GM23338 (cell line): ENCODE data around the gene TLE1.
"Not testable (repeated sequence)": the region's sequence is repeated elsewhere in the genome, so short reads cannot be mapped to it uniquely, and the experiment has no call there.

ENCODE experiments used
- CREB1 ChIP-seq: fragments of 250-450 bp; sonication (Bioruptor Pico); IDR thresholded peaks from 2 replicates; pipeline ENCODE4 v1.5.0; 2020; ENCODE audit warnings: low read depth, mild to moderate bottlenecking, moderate library complexity
- EZH2 ChIP-seq: fragments of 200-600 bp; sonication (generic); IDR thresholded peaks from one replicate; pipeline ENCODE4 v1.8.0; 2017; ENCODE audit warnings: antibody characterized with exemption, mild to moderate bottlenecking, low read depth; ENCODE audit not compliant: unreplicated experiment
- EZH2phosphoT487 ChIP-seq: fragments of 200-600 bp; sonication (generic); IDR thresholded peaks from one replicate; pipeline ENCODE4 v1.8.1; 2018; ENCODE audit warnings: antibody characterized with exemption; ENCODE audit not compliant: unreplicated experiment
- JUNB ChIP-seq: IDR thresholded peaks from one replicate; pipeline ENCODE4 v1.6.1; 2016; ENCODE audit warnings: antibody characterized with exemption; ENCODE audit not compliant: unreplicated experiment
- POLR2AphosphoS5 ChIP-seq: IDR thresholded peaks from 2 replicates; pipeline ENCODE4 v1.6.1; 2016; ENCODE audit warnings: antibody characterized with exemption, low read depth
- TF ChIP-seq, protein P1 (sequence below), 2 experiments: fragments of 200-600 bp in 1 of 2; sonication (generic) in 1 of 2; conservative IDR thresholded peaks; 2 replicates each; pipeline versions ENCODE4 v1.5.1 to v1.6.1; 2016 to 2017; ENCODE audit warnings: antibody characterized with exemption in 2 of 2, low read depth in 2 of 2, mild to moderate bottlenecking in 2 of 2, moderate library complexity in 1 of 2
- TF ChIP-seq, protein P2 (sequence below): fragments of 250-450 bp; sonication (Bioruptor Pico); IDR thresholded peaks from 2 replicates; pipeline ENCODE4 v1.5.0; 2020; ENCODE audit warnings: mild to moderate bottlenecking, moderate library complexity
- TF ChIP-seq, protein P3 (sequence below): IDR thresholded peaks from one replicate; pipeline ENCODE4 v1.6.1; 2018; ENCODE audit warnings: antibody characterized with exemption; ENCODE audit not compliant: unreplicated experiment
- TF ChIP-seq, protein P4 (sequence below): IDR thresholded peaks from 2 replicates; pipeline ENCODE4 v1.6.1; 2016; ENCODE audit warnings: antibody characterized with exemption

DNA sequence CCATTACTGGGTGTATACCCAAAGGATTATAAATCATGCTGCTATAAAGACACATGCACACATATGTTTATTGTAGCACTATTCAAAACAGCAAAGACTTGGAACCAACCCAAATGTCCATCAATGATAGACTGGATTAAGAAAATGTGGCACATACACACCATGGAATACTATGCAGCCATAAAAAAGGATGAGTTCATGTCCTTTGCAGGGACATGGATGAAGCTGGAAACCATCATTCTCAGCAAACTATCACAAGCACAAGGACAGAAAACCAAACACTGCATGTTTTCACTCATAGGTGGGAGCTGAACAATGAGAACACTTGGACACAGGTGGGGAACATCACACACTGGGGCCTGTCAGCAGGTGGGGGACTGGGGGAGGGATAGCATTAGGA, 83.1 kb downstream of the TLE1 start:
- not testable (repeated sequence) for TF ChIP-seq POLR2AphosphoS5; EZH2; EZH2phosphoT487; JUNB; CREB1 (CRISPR knock-in tag)
- TF ChIP-seq, protein P1, sequence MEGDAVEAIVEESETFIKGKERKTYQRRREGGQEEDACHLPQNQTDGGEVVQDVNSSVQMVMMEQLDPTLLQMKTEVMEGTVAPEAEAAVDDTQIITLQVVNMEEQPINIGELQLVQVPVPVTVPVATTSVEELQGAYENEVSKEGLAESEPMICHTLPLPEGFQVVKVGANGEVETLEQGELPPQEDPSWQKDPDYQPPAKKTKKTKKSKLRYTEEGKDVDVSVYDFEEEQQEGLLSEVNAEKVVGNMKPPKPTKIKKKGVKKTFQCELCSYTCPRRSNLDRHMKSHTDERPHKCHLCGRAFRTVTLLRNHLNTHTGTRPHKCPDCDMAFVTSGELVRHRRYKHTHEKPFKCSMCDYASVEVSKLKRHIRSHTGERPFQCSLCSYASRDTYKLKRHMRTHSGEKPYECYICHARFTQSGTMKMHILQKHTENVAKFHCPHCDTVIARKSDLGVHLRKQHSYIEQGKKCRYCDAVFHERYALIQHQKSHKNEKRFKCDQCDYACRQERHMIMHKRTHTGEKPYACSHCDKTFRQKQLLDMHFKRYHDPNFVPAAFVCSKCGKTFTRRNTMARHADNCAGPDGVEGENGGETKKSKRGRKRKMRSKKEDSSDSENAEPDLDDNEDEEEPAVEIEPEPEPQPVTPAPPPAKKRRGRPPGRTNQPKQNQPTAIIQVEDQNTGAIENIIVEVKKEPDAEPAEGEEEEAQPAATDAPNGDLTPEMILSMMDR (conservative IDR thresholded peaks at IDR 0.05; ENCODE audit: low read depth in 2 of 2), result not testable (repeated sequence)
- TF ChIP-seq, protein P2, sequence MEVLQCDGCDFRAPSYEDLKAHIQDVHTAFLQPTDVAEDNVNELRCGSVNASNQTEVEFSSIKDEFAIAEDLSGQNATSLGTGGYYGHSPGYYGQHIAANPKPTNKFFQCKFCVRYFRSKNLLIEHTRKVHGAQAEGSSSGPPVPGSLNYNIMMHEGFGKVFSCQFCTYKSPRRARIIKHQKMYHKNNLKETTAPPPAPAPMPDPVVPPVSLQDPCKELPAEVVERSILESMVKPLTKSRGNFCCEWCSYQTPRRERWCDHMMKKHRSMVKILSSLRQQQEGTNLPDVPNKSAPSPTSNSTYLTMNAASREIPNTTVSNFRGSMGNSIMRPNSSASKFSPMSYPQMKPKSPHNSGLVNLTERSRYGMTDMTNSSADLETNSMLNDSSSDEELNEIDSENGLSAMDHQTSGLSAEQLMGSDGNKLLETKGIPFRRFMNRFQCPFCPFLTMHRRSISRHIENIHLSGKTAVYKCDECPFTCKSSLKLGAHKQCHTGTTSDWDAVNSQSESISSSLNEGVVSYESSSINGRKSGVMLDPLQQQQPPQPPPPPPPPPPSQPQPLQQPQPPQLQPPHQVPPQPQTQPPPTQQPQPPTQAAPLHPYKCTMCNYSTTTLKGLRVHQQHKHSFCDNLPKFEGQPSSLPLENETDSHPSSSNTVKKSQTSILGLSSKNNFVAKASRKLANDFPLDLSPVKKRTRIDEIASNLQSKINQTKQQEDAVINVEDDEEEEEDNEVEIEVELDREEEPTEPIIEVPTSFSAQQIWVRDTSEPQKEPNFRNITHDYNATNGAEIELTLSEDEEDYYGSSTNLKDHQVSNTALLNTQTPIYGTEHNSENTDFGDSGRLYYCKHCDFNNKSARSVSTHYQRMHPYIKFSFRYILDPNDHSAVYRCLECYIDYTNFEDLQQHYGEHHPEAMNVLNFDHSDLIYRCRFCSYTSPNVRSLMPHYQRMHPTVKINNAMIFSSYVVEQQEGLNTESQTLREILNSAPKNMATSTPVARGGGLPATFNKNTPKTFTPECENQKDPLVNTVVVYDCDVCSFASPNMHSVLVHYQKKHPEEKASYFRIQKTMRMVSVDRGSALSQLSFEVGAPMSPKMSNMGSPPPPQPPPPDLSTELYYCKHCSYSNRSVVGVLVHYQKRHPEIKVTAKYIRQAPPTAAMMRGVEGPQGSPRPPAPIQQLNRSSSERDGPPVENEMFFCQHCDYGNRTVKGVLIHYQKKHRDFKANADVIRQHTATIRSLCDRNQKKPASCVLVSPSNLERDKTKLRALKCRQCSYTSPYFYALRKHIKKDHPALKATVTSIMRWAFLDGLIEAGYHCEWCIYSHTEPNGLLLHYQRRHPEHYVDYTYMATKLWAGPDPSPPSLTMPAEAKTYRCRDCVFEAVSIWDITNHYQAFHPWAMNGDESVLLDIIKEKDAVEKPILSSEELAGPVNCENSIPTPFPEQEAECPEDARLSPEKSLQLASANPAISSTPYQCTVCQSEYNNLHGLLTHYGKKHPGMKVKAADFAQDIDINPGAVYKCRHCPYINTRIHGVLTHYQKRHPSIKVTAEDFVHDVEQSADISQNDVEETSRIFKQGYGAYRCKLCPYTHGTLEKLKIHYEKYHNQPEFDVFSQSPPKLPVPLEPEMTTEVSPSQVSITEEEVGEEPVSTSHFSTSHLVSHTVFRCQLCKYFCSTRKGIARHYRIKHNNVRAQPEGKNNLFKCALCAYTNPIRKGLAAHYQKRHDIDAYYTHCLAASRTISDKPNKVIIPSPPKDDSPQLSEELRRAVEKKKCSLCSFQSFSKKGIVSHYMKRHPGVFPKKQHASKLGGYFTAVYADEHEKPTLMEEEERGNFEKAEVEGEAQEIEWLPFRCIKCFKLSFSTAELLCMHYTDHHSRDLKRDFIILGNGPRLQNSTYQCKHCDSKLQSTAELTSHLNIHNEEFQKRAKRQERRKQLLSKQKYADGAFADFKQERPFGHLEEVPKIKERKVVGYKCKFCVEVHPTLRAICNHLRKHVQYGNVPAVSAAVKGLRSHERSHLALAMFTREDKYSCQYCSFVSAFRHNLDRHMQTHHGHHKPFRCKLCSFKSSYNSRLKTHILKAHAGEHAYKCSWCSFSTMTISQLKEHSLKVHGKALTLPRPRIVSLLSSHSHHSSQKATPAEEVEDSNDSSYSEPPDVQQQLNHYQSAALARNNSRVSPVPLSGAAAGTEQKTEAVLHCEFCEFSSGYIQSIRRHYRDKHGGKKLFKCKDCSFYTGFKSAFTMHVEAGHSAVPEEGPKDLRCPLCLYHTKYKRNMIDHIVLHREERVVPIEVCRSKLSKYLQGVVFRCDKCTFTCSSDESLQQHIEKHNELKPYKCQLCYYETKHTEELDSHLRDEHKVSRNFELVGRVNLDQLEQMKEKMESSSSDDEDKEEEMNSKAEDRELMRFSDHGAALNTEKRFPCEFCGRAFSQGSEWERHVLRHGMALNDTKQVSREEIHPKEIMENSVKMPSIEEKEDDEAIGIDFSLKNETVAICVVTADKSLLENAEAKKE (CRISPR knock-in tag), result not testable (repeated sequence)
- TF ChIP-seq, protein P3, sequence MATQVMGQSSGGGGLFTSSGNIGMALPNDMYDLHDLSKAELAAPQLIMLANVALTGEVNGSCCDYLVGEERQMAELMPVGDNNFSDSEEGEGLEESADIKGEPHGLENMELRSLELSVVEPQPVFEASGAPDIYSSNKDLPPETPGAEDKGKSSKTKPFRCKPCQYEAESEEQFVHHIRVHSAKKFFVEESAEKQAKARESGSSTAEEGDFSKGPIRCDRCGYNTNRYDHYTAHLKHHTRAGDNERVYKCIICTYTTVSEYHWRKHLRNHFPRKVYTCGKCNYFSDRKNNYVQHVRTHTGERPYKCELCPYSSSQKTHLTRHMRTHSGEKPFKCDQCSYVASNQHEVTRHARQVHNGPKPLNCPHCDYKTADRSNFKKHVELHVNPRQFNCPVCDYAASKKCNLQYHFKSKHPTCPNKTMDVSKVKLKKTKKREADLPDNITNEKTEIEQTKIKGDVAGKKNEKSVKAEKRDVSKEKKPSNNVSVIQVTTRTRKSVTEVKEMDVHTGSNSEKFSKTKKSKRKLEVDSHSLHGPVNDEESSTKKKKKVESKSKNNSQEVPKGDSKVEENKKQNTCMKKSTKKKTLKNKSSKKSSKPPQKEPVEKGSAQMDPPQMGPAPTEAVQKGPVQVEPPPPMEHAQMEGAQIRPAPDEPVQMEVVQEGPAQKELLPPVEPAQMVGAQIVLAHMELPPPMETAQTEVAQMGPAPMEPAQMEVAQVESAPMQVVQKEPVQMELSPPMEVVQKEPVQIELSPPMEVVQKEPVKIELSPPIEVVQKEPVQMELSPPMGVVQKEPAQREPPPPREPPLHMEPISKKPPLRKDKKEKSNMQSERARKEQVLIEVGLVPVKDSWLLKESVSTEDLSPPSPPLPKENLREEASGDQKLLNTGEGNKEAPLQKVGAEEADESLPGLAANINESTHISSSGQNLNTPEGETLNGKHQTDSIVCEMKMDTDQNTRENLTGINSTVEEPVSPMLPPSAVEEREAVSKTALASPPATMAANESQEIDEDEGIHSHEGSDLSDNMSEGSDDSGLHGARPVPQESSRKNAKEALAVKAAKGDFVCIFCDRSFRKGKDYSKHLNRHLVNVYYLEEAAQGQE, result not testable (repeated sequence)
- TF ChIP-seq, protein P4, sequence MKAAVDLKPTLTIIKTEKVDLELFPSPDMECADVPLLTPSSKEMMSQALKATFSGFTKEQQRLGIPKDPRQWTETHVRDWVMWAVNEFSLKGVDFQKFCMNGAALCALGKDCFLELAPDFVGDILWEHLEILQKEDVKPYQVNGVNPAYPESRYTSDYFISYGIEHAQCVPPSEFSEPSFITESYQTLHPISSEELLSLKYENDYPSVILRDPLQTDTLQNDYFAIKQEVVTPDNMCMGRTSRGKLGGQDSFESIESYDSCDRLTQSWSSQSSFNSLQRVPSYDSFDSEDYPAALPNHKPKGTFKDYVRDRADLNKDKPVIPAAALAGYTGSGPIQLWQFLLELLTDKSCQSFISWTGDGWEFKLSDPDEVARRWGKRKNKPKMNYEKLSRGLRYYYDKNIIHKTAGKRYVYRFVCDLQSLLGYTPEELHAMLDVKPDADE, result not testable (repeated sequence)
